ENCODE data around the gene PPA2. TPM values are rescaled to one million over a fixed set of nuclear protein-coding genes. Genes with fewer than 3 reads are reported as not detected.

The PPA2 gene
- total and polyA plus RNA-seq, 8 donors = 25.3 to 56.3 (median 39.3) TPM

DNA sequence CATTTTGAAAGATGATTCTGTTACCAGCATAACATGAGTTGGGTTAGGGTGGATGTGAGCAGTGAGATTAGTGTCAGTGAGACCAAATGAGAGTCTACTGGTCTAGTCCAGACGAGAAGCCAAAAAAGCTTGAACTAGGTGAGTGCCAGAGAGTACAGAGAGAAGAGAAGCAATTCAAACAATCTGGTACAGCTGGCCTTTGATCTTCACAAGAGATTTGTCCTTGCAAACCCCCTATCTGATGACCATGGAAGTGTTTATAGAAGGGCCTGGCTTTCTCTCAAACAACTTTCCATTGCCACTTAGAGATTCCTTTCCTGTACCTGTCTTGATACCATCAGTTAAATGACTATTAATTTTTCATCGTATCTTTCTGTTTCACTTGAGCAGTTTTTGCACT, 128.5 kb downstream of the PPA2 start:
- DNase-seq = no peak
- WGBS, 2 donors = 49 to 51% methylated on average over 2 of the region's 2 CpGs
- H3K36me3 ChIP-seq = no peaks in the 10 kb centered on the region
- H3K27ac ChIP-seq = no peak overlapping the region
- no peaks in the 10 kb centered on the region for H3K9me3 ChIP-seq
- no peak overlapping the region for H3K4me3 ChIP-seq
- ATAC-seq = no peak
- H3K4me1 ChIP-seq = no peaks in the 10 kb centered on the region
- no peak for FAIRE-seq
- TF ChIP-seq CTCF (IDR thresholded peaks at IDR 0.05) = no peak
- intact Hi-C loops (cut with DNase I) = no loop called here
- no peaks in the 10 kb centered on the region for H3K27me3 ChIP-seq

DNA sequence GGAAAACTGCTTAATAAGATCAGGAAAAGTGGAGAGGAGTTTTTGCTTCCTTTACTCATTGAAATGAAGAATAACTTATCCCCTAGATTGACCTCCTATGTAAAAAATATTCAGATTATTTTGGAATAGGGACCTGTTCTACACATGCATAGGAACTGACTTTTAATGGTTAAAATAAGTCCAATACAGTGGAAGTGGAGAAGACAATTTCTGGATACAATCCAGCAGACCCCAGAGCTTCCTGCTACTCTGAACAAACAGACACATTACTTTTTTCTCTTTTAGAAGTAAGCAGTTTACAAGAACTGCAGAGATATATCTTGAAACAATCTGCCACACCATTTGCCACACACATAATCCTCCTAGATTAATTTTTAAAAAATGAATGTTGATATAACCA, 129.7 kb downstream of the PPA2 start:
- H3K9me3 ChIP-seq = no peaks in the 10 kb centered on the region
- DNase-seq (no peak), FAIRE-seq (no peak), ATAC-seq (no peak)
- no peak overlapping the region for H3K4me3 ChIP-seq
- intact Hi-C loops (cut with DNase I) = no loop called here
- TF ChIP-seq CTCF (IDR thresholded peaks at IDR 0.05) = no peak
- no peaks in the 10 kb centered on the region for H3K36me3 ChIP-seq
- no peaks in the 10 kb centered on the region for H3K27me3 ChIP-seq
- H3K27ac ChIP-seq = no peak overlapping the region
- no peaks in the 10 kb centered on the region for H3K4me1 ChIP-seq

DNA sequence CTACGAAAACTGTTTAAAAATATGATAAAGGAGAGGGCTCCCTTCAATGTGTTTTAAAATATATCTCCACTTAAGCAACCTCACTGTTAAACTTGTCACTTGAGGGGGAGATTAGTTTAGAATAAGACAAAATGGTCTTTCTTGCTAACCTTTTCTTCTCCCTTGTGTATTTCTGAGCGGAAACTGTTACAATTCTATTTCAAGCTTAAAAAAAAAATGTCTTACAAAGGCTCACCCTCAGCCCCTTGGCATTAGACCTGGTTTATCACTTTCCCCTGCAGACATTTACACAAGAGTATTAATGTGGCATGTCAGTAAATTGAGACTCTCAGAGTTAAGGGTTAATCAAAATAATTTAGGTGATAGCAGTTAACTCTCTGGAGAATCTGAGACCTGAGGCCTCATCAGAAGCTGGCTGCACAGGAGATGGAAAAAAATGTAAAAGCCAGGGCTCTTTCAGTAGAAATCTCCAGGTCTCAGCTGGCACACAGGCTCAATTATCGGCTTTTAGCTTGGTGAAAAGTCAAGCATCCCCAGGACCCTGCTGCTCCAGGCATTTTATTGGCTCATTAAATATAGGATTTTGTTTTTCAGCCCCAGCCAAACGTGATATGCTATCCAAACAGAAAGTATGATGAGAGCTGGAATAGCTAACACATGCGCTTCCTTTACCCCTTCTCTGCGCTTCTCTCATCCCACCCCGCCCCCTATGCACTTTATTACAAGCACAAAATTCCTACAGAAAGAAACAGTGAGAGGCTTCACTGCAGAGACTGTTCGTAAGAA, 130.5 kb downstream of the PPA2 start:
- FAIRE-seq (no peak), DNase-seq (no peak), ATAC-seq (no peak)
- no peaks in the 10 kb centered on the region for H3K27me3 ChIP-seq
- no peak for TF ChIP-seq CTCF (IDR thresholded peaks at IDR 0.05)
- no peak overlapping the region for H3K4me3 ChIP-seq
- no peak overlapping the region for H3K27ac ChIP-seq
- WGBS, 2 donors = 84% methylated on average over 8 of the region's 8 CpGs
- H3K4me1 ChIP-seq = no peaks in the 10 kb centered on the region
- no peaks in the 10 kb centered on the region for H3K9me3 ChIP-seq
- no peaks in the 10 kb centered on the region for H3K36me3 ChIP-seq
- intact Hi-C loops (cut with DNase I) = no loop called here

- H3K9me3 ChIP-seq = no peaks in the 10 kb centered on the region
- H3K27me3 ChIP-seq = no peaks in the 10 kb centered on the region
- intact Hi-C loops (cut with DNase I) = no loop called here
- no peaks in the 10 kb centered on the region for H3K4me1 ChIP-seq
- no peaks in the 10 kb centered on the region for H3K36me3 ChIP-seq
- ATAC-seq (no peak), FAIRE-seq (no peak), DNase-seq (no peak)
- TF ChIP-seq CTCF (IDR thresholded peaks at IDR 0.05) = no peak
- H3K27ac ChIP-seq = no peak overlapping the region
- no peak overlapping the region for H3K4me3 ChIP-seq
- WGBS, 2 donors = 95 to 100% methylated on average over 1 of the region's 1 CpG
Observed at GRCh38 chr4:105329081-105329480, 144.8 kb downstream of the PPA2 start.

- DNase-seq (no peak), ATAC-seq (no peak), FAIRE-seq (no peak)
- Histone ChIP-seq H3K36me3 (no peaks in the 10 kb centered on the region), H3K9me3 (no peaks in the 10 kb centered on the region), H3K27me3 (no peaks in the 10 kb centered on the region), H3K4me3 (no peak overlapping the region), H3K4me1 (no peaks in the 10 kb centered on the region), H3K27ac (no peak overlapping the region)
- no peak for TF ChIP-seq CTCF (IDR thresholded peaks at IDR 0.05)
- intact Hi-C loops (cut with DNase I) = no loop called here
Observed at GRCh38 chr4:105327956-105328355, 145.9 kb downstream of the PPA2 start.

All from pancreas (tissue), 10 donors.